Right lobe of liver (tissue), 4 donors: Measurements from ENCODE around the gene RELN.
"Not testable (repeated sequence)": the region's sequence is repeated elsewhere in the genome, so short reads cannot be mapped to it uniquely, and the experiment has no call there.

Experiments
- CTCF ChIP-seq, 4 donors: fragments of 200-600 bp in 3 of 4; fragments of 450-650 bp in 1 of 4; IDR thresholded peaks; one replicate each; pipeline versions ENCODE4 v1.5.1 to v1.8.0; 2016 to 2022; ENCODE audit warnings: antibody characterized with exemption in 4 of 4, mild to moderate bottlenecking in 2 of 4
- POLR2A ChIP-seq: fragments of 450-650 bp; IDR thresholded peaks from one replicate; pipeline ENCODE4 v1.6.1; 2017; ENCODE audit warnings: antibody characterized with exemption, mild to moderate bottlenecking
- donor health status: DM: no; HTN: no; CAD: no.
- donor health status: DM: no; HTN: no; CAD: no.
- donor health status: DM: no; HTN: yes; CAD: no.

GRCh38 chr7:104036889-104037288, 47.4 kb upstream of the RELN start:
- not testable (repeated sequence) for TF ChIP-seq CTCF (IDR thresholded peaks at IDR 0.05); POLR2A
